GM21576 (cell line): Measurements from ENCODE around the gene SHH.

Source experiments
- ATAC-seq: cut with Tn5 transposase; IDR thresholded peaks from one replicate; pipeline ENCODE4 v1.9.1; 2021; ENCODE audit warnings: mild to moderate bottlenecking, moderate library complexity; ENCODE audit not compliant: unreplicated experiment

The SHH gene

DNA sequence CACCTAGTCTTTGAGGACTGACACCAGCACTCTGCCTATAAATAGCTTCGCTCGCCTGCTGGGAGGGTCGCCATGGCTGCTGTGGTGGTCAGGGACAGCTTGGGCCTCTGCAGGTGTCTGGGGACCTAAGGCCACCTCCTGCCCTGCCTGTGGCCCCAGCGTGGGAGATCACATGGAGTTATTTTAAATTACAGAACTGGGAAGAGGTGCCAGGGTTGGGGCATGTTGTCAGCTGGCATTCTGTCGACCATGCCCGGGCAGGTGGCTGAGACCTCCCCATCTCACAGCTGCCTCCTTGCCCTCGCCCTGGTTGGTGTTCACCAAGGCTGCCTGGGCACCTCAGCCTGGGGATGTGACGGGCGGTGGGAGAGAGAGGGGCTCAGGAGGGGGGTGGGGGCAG is 18.1 kb downstream of the SHH start:
- ATAC-seq: no peak

DNA sequence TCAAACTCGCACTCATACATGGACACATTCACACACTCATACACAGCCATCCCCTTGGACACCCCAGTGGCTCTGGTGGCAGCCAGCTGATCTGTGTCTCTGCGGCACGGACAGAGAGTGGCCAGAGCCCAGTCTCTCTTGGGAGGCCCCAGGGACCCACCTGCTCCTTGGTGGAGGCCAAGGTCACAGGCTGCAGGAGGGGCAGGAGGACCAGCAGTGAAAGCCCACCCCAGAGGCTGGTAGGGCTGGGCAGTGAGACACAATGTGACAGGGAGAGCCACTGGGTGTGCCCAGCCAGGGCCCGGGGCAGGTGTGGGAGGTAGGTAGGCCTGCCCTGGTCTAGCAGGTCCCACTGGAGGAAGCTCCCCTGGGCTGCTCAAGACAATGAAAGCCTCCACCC is 18.5 kb downstream of the SHH start:
- ATAC-seq: no peak

DNA sequence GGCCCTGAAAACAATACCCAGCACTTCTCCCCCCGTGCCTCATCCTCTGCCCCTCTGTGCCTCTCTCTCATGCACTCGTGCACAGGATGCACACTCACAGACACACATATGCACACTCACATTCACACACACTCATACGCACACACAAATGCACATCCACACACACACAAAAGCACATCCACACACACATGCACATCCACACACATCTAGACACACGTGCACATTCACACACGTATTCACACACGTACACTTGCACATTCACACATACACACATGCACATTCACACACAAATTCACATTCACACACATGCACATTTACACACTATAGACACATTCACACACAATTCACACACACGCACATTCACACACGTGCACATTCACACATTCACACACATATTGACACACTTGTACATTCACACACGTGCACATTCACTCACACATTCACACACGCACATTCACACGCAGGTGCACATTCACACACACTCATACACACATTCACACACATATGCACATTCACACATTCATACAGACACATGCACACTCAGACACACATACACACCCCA is 19.2 kb downstream of the SHH start:
- ATAC-seq: no peak

DNA sequence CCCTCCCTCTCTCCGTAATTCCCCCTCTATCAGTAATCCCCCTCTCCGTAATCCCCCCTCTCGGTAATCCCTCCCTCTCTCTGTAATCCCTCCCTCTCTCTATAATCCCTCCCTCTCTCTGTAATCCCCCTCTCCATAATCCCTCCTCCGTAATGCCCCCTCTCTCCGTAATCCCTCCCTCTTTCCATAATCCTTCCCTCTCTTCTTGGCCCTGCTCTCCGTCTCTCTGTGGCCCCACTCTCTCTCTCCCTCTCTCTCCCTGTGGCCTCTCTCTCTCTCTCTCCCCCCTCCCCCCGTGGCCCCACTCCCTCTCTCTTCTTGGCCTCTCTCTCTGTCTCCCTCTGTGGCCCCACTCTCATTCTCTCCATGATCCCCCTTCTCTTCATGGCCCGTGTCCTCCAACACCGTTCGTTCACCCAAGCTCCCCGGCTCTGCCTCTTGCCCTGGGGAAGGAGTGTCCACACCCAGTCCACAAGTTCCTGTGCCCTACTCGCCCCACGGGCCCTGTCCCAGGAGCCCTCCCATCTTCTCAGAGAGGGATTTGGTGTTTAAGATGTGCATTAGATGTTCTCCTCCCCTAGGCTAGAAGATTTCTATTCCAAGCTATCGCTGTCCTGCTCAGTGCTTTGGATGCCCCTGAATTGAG is 19.8 kb downstream of the SHH start:
- no peak for ATAC-seq

DNA sequence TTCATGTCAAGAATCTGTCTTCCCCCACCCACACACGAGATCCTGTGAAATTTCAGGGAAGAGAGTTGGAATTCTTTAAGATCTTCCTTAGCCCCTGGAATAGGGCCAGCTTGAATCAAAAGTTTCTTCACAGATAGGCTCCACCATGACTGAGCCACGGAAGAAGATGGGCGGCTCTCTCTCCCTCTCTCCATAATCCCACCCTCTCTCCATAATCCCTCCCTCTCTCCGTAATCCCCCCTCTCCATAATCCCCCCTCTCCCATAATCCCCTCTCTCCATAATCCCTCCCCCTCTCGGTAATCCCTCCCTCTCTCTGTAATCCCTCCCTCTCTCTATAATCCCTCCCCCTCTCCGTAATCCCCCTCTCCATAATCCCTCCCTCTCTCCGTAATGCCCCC is 20.4 kb downstream of the SHH start:
- ATAC-seq: no peak

DNA sequence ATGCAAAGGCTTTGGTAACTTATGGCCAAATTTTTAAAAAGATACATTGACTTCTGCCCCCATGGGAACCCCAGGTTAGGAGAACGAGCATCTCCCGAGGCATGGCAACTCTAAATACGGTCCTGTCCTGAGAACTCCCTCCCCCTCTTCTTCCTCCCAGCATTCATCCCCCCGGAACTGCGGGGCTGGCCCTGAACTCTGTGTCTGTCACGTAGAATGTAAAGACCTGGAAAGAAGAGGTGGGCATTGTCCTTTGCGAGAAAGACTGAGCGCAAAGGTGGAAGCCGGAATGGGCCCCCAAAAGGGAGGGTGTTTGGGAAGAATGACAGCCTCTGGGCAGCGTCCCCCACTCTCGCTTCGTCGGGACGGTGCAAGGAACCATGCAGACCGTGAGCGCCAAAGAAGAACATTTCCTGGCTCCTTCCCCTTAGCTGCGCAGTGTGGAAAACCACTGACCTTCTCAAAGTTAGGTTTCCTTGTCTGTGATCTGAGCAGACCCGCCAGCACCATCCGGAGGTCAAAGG is 21.0 kb downstream of the SHH start:
- ATAC-seq: no peak

DNA sequence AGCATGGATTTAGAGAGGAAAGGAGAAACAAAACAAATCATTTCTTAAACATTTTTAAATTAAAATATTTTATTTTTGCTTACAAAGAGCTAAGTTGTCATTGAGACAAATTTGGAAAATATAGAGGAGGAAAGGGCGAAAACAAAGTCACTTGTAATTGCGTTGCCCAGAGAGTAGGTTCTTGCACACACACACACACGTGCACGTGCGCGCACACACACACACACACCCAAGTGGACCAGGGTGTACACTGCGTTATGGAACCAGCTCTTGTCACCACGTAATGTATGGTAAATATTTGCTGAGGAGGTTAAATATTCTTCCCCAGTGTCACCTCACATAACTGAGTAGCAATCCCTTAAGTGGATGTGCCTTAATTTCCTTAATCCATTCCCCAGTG is 21.6 kb downstream of the SHH start:
- no peak for ATAC-seq

DNA sequence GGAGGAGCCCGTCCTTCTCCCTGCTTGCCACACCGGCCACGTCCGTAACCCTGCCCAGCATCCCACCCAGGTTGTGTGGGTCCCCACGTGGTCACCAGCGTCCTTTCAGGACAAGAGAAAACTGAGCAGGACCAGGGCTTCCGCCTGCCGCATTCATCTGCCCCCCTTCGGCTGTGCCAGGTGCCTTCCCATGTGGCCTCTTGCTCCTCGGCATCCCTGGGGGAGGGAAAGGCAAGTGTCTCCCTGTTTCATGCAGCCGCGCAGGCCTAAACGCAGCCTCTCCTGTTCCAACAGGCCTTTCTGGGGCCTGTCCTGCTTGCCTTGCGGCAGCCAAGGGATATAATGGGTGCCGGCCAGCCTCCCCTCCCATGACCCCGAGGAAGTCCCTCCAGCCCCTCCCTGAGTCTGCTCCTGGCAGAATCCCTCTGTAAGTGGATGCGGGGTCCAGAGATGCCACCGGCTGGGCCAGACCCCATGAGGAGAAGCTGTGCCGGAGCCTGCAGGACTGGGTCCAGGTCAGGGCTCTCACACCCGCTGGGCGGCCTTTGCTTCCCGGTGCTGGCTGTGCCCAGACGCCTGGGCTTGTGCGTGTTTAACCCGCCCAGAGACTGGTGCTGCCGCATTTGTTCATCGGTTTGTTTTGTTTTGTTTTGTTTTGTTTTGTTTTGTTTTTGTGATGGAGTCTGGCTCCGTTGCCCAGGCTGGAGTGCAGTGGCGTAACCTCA is 23.1 kb downstream of the SHH start:
- ATAC-seq: no peak

DNA sequence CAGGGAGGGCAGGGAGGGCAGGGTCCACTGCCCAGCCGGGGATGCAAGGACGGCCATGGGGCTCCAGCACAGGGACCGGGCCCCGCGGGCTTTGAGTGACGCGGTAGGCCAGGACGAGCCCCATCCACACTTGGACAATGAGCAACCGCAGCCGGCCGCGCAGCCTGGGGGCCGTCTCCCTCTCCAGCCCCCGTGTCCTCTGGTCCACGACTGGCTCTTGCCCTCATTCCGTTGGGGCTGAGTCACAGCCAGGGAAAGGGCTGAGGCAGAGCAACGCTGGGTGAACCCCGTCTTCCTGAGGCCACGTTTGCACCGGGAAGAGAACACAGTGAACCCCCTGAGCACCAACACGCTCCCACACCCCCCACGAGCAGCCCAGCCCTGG is 23.7 kb downstream of the SHH start:
- no peak for ATAC-seq

DNA sequence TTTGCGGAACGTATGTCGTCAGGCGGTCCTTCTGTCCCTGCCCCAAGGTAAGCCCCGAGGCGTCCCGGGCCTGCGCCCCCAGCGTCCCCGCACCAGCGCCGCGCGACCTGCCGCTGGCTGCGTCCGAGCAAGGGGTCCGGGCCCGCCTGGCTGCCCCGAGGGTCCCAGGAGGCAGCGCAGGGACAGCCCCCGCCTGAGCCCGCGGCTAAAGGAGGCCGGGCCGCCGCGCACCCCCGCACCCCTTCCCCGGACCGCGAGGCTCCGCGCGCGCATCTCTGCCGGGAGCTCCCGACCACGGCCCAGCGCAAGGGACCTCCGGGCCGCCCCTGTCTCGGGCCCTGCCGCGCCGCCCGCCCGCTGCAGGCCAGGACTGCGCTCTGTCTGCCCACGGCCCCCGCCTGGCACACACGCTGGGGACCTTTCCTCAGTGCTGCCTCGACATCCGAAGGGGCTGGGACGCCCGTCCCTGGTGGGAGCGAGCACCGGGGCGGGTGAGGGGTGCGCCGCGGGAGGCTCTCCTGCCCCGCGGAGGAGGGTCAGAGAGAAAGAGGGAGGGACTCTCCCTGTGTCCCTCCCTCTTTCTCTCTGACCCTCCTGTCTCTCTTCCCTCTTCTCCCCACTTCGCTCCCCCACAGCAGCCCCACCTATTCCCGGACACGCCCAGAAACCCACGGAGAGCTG is 25.0 kb downstream of the SHH start:
- ATAC-seq: no peak

DNA sequence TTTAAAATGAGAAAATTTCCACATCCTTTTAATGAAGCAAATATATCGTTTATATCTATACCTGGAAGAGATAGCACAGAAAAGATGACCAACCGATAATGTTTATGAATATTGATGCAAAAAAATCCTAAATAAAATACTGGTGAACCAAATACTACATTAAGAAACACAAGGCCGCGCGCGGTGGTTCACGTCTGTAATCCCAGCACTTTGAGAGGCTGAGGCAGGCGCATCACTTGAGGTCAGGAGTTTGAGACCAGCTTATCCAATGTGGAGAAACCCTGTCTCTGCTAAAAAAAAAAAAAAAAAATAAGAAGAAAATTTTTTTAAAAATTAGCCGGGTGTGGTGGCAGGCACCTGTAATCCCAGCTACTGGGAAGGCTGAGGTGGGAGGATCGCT is 25.8 kb downstream of the SHH start:
- no peak for ATAC-seq

DNA sequence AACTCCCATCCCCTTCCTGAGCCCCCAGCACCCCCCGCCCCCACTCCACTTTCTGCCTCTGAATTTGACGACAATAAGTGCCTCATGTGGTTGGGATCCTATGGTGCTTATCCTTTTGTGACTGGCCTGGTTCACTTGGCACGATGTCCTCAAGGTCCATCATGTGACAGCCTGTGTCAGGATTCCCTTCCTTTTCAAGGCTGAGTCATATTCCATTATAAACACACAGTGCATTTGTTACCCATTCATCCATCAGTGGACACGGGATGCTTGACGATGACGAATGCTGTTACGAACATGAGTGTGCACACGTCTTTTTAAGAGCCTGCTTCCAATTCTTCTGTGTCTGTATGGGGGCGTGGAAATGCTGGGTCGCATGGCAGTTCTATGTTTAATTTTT is 26.7 kb downstream of the SHH start:
- ATAC-seq: no peak

DNA sequence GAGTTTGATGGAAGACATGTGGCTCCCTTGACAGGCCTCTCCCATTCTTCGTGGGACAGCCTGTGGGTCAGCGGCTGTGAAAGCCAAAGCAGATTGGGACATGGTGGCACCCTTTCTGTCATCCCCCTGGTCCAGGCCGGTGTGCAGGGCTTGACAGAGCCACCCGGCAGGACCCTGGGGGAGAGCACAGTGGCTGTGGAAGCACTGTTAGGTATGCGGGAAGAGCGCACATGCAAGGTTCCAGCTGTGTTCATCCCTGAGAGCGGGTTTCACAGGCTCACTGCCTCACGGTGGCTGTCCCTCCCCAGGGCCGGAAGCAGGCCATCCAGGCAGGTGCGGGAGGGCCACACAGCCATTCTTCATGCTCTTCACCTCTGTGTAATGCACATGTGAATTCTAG is 29.8 kb downstream of the SHH start:
- ATAC-seq: no peak

DNA sequence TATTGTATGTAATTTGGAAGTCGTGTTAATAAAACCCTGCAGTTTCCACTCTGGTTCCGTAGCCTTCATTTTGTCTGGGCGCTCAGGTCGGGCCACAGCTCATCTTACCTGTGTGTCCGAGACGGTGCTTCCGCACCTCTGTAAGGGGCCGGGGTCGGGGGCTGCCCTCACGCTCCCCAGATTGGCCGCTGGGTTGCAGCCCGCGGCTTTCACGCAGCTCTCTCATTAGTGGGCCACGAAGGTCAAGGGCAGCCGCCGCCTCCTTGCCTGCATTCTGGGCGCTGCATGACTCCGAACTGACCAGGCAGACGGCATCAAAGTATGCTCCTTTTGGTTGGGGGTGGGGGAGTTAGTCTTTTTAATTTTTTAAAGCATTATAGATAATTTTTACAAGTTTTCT is 30.8 kb downstream of the SHH start:
- ATAC-seq: no peak

DNA sequence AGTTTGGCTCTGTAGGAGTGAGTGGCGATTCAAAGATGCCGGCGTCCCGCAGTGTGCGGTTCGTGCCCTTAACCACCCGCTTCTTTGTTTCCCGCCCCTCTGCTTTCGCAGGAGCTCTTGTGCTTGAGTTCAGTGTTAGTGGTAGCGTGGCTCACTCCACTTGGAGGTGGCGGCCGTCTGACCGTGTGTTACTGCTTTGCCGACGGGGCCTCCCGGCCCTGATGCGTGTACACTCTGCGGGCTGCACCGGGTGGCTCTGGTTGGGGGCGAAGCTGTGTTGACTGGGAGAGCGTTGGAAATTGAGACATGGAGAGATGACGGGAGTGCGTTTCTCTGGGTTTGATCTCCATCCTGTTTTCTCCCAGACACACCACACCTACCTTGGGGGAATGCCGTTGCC is 31.4 kb downstream of the SHH start:
- no peak for ATAC-seq

DNA sequence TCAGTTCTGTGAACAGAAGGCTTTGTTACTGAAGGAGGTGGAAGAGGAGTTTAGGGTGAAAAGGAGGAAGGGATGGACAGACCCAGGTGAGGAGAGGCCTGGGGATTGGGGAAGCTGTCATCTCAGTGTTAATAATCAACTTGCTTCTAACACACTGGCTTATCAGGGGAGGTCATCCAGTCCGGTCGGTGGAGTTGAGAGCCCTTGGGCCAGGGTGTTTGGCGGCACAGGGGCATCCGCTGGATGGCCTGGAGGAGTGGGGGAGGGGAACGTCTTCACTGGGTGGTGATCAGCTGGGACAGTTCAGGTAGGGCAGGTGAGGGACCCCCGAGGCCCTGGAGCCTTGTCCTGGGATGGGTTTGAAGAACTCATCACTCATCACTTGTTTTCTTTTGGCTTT is 33.9 kb downstream of the SHH start:
- no peak for ATAC-seq

DNA sequence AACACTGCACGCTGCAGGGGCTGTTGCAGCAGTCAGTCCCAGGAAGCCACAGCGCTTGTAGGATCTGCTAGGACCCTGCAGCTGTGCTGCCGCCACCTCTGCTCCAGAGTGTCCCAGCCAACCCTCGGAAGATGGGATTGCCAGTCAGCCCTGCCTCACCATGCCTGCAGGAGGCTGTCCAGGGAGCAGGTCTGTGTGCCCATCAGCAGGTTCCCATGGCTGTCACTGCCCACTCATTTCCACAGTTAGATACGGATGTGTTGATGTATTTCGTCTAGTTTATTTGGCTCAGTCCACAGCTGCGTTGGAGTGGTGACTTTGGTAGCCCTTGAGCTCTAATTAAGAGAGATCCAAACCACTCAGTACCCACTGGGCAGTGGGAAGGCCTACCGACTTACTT is 35.7 kb downstream of the SHH start:
- ATAC-seq: no peak

DNA sequence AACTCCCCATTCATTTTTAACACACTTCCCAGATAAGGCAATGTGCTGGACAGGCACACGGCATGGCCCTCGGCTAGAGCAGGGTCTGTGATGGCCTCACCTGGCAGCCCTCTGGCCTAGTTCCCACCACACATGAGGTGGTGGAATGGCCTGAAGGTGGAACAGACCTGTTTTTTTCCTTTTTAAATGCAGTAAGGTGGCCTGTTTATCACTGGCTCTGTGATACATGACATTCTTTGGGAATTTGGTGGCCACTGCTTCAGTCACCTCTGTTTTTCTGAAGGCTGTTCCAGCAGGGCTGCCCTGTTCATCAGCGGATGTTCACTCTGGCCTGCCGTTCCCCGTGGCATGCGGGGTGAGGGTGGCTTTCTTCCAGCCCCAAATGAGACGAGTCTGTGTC is 36.6 kb downstream of the SHH start:
- no peak for ATAC-seq

DNA sequence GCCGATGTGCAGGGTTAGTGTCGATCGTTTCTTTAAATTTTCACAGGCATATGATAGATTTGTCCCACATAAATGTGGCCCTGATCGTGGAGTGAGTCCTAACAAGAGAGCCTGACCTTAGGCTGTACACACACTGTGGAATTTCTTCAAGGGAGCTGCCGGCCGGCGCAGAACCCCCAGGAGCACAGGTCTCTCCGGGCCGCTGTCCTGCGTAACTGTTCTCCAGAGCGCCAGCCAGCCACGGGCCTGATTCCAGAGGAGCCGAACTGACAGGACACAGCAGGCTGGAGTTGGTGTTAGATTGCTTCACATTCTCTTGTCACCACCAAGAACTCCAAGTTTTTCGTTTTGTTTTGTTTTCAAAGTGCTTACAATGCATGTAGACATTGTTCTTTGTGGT is 37.3 kb downstream of the SHH start:
- no peak for ATAC-seq

DNA sequence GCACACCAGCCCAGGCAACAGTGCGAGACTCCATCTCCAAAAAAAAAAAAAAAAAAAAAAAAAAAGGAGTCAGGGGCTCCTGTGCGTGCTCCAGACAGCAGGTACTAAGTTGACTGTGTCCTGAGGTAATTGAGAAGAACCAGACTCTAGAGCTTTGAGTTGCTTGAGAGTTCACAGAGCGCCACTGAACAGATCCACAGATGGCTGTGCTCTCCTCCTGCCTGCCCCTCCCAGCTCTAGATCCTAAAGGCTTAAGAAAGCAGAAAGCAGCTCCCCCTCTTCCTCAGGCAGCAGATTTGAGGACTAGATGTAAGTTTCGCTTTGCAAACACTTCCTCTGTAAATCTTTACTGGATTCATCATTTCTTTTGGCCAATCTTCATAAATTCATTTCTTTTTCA is 38.7 kb downstream of the SHH start:
- ATAC-seq: no peak

DNA sequence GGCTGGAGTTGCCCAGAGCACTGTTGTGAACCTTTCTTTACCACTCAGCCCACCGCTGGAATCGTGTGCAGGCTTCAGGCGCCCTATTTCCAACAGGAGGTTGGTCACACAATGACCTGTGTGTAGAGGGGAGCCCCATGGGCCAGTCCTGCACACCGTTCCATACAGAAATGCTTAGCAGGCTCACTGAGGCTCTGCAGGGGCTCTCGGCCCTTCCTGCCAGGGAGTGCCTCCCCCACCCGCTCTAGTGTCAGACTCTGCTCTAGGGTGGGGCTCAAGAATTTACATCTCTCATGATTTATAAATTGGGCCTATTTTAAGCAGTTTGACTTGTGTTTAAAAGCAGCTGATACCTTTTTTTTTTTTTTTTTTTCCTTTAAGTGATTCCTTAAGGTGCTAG is 42.0 kb downstream of the SHH start:
- ATAC-seq: no peak

DNA sequence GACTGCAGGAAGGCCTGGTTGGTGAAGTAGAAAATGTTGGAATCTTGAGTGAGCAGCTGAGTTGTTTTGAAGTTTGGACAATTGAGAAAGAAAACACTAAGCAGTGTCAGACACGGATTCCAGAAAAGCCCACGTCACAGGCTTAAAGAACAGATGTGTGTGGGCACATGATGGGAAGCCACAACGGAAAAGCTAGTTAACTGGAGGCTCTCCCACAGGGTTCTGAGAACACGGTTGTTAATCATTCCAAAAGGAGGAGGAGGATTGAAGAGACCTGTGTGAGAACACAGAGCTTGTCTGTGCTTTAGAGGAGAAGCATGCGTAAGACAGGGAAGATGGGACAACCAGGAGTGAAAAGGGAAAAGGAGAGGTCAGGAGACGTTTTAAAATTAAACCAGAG is 42.6 kb downstream of the SHH start:
- no peak for ATAC-seq
